HL-60 (cell line): ENCODE data around the gene TMC6.

Experiments
- GABPA ChIP-seq: IDR thresholded peaks from 2 replicates; pipeline ENCODE4 v1.6.1; 2012; ENCODE audit warnings: low read depth
- POLR2AphosphoS5 ChIP-seq: IDR thresholded peaks from 2 replicates; pipeline ENCODE4 v1.6.1; 2012; ENCODE audit warnings: low read depth
- SPI1 ChIP-seq: IDR thresholded peaks from 2 replicates; pipeline ENCODE4 v1.6.1; 2012; ENCODE audit warnings: low read depth, mild to moderate bottlenecking, borderline replicate concordance
- TF ChIP-seq, protein P1 (sequence below): IDR thresholded peaks from one replicate; pipeline ENCODE4 v1.5.1; 2011; ENCODE audit warnings: low read length, control low read depth, inconsistent platforms; ENCODE audit not compliant: insufficient read depth
- TF ChIP-seq, protein P2 (sequence below): IDR thresholded peaks from 2 replicates; pipeline ENCODE4 v1.6.1; 2012; ENCODE audit warnings: low read depth; ENCODE audit not compliant: insufficient replicate concordance

DNA sequence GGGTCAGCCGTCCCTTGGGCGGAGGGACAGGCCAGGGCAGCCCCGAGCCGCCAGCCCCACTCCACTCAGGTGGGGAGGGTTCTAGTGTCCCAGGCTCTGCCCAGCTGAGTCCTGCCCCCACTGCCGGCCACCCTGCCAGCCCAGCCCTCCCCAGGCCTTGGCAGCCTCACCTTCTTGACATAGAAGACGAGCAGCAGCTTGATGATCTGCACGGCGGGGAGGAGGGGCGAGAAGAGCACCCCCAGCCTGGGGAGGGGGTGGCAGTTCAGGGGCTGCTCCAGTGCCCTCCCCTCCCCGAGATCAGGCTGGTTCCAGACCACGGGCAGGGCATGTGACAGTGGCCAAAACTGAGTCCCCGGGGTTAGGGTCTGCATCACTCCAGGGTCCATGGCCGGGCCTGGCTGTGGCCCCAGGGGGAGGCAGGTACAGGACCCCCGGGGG, 9.7 kb downstream of the TMC6 start:
- no peak for TF ChIP-seq GABPA
- TF ChIP-seq, protein P1, sequence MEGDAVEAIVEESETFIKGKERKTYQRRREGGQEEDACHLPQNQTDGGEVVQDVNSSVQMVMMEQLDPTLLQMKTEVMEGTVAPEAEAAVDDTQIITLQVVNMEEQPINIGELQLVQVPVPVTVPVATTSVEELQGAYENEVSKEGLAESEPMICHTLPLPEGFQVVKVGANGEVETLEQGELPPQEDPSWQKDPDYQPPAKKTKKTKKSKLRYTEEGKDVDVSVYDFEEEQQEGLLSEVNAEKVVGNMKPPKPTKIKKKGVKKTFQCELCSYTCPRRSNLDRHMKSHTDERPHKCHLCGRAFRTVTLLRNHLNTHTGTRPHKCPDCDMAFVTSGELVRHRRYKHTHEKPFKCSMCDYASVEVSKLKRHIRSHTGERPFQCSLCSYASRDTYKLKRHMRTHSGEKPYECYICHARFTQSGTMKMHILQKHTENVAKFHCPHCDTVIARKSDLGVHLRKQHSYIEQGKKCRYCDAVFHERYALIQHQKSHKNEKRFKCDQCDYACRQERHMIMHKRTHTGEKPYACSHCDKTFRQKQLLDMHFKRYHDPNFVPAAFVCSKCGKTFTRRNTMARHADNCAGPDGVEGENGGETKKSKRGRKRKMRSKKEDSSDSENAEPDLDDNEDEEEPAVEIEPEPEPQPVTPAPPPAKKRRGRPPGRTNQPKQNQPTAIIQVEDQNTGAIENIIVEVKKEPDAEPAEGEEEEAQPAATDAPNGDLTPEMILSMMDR: no peak
- no peak for TF ChIP-seq POLR2AphosphoS5
- TF ChIP-seq, protein P2, sequence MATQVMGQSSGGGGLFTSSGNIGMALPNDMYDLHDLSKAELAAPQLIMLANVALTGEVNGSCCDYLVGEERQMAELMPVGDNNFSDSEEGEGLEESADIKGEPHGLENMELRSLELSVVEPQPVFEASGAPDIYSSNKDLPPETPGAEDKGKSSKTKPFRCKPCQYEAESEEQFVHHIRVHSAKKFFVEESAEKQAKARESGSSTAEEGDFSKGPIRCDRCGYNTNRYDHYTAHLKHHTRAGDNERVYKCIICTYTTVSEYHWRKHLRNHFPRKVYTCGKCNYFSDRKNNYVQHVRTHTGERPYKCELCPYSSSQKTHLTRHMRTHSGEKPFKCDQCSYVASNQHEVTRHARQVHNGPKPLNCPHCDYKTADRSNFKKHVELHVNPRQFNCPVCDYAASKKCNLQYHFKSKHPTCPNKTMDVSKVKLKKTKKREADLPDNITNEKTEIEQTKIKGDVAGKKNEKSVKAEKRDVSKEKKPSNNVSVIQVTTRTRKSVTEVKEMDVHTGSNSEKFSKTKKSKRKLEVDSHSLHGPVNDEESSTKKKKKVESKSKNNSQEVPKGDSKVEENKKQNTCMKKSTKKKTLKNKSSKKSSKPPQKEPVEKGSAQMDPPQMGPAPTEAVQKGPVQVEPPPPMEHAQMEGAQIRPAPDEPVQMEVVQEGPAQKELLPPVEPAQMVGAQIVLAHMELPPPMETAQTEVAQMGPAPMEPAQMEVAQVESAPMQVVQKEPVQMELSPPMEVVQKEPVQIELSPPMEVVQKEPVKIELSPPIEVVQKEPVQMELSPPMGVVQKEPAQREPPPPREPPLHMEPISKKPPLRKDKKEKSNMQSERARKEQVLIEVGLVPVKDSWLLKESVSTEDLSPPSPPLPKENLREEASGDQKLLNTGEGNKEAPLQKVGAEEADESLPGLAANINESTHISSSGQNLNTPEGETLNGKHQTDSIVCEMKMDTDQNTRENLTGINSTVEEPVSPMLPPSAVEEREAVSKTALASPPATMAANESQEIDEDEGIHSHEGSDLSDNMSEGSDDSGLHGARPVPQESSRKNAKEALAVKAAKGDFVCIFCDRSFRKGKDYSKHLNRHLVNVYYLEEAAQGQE: no peak
- TF ChIP-seq SPI1: no peak
